Vagina (tissue), 2 donors: ENCODE results near the gene SIGLEC1.

Experiments
- CTCF ChIP-seq, 3 experiments: fragments of 450-650 bp in 2 of 3; fragments of 200-600 bp in 1 of 3; sonication (generic) in 1 of 3; IDR thresholded peaks; one replicate each; pipeline ENCODE4 v1.5.1; 2017 to 2019; ENCODE audit warnings: antibody characterized with exemption in 3 of 3, mild to moderate bottlenecking in 2 of 3, moderate library complexity in 2 of 3
- POLR2A ChIP-seq, 2 donors: fragments of 450-650 bp; IDR thresholded peaks; one replicate each; pipeline ENCODE4 v1.6.1; 2017; ENCODE audit warnings: antibody characterized with exemption in 2 of 2, mild to moderate bottlenecking in 2 of 2, moderate library complexity in 2 of 2
- POLR2AphosphoS5 ChIP-seq, 2 donors: sonication (generic); formaldehyde crosslinking; IDR thresholded peaks; one replicate each; pipeline ENCODE4 v1.9.0; 2017; ENCODE audit warnings: antibody characterized with exemption in 2 of 2, mild to moderate bottlenecking in 2 of 2, low read depth in 1 of 2; ENCODE audit not compliant: insufficient read depth in 1 of 2

- no peak for TF ChIP-seq POLR2A (IDR thresholded peaks at IDR 0.05)
- no peak for TF ChIP-seq CTCF (IDR thresholded peaks at IDR 0.05)
- no peak for TF ChIP-seq POLR2AphosphoS5 (IDR thresholded peaks at IDR 0.05; ENCODE audit: insufficient read depth in 1 of 2, low read depth in 1 of 2)
Observed at GRCh38 chr20:3754276-3754630, 41.9 kb upstream of the SIGLEC1 start.
